Erythroblast (primary cell): ENCODE data around the gene MORC2.

Experiments used
- GATA1 ChIP-seq: IDR thresholded peaks from 2 replicates; pipeline ENCODE4 v1.6.1; 2011; ENCODE audit warnings: low read depth, mild to moderate bottlenecking, control low read depth, low read length, moderate library complexity
- POLR2A ChIP-seq: IDR thresholded peaks from 2 replicates; pipeline ENCODE4 v1.6.1; 2011; ENCODE audit warnings: mild to moderate bottlenecking, low read length

DNA sequence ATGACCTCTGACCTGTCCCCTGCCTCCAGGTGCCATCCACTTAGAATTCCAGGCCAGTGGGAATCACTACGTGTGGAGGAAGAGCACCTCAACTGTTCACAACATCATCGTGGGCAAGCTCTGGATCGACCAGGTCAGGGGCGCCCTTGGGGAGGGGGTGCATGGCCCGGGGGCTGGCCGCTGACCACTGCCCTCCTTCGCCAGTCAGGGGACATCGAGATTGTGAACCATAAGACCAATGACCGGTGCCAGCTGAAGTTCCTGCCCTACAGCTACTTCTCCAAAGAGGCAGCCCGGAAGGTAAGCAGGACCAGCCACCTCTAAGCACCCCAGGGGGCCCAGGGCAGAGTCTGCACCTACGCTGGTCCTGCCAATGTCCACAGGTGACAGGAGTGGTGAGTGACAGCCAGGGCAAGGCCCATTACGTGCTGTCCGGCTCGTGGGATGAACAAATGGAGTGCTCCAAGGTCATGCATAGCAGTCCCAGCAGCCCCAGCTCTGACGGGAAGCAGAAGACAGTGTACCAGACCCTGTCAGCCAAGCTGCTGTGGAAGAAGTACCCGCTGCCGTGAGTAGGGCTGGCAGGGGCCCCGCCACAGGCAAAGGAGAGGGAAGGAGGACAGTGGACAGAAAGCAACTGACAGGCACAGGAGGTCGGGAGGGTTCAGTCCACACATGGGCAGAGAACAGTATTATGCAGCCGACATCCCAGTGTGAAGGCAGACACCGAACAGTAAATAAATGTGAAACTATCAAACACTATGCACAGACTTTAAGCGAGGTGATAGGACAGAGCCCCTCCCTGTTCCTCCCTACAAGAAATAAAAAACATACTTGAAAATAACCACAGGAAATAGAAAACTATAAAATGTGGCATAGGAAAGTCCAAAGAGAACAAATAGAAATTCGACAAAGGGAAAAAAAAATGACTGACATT lies 74.9 kb downstream of the MORC2 start:
- TF ChIP-seq POLR2A = no peak
- no peak for TF ChIP-seq GATA1
